ENCODE data around the gene PRDM12.
A peak's percentile ranks its signal among the peaks of the same experiment; 100 is the strongest.
"Not testable (repeated sequence)": the region's sequence is repeated elsewhere in the genome, so short reads cannot be mapped to it uniquely, and the experiment has no call there.

PRDM12 gene

GRCh38 chr9:130663977-130664250, 480 bp upstream of the PRDM12 start:
- DNase-seq (ENCODE audit: low read depth in 2 of 2): no peak

DNA sequence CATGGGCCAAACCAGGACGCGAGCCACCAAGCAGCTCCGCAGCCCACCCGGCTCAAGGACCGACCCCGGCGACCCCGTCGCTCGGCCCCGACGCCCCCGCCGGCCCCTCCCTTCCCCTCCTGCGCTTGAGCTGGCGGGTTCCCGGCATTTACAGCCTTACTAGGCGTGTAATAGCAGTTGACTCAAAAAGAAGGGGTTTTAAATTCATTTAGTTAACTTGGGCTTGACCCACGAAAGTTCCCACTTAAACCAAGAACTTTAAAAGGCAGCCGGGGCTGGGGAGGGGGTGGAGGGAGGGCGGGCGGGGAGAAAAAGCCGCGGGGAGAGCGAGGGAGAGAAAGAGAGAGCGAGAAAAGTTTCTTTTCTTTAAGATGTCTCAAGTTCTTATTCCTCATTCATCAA, 636 bp downstream of the PRDM12 start:
- no peak for DNase-seq (ENCODE audit: low read depth in 2 of 2)

DNA sequence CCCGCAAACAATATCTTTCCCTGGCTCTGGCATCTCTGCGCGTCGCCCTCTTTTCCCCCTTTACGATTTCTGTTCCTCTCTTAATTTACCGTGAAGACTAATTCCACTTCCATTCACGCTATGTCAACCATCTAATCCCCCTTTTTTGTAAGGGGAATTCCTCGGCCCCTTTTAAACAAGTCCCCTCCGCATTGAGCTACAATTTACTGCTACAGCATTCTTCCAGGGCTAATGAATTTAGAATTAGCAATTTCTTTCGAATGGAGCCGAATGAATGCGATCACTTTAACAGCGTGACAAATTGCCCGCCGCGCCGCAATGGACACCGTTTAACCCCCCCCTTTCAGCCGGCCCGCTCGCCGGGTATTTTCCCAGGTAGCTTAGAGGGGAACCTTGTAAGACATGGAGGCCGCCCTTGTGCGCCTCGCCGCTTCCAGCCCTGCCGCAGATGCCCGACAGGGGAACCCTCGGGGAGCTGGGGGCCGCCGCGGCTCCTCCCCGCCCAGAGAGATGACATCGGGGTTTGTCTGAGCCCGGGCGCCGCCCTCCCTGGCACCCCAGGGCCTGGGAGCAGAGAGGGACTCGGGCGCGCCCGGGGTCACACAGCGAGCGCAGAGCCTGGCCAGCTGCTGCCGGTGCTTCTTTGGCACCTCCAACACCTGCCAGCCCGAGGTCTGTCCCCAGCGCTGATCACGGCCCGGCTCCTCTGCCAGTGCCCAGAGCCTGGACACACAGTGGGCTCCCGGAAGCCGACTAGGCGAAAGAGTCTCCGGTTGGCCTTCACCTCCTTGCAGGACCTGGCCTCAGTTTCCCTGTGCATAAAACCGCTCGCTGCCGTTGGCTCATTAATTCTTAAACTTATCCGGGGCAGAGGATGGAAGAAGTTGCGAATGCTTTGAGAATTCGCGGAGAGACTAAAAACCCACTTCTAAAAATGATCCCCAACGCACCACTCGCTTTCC, 1.3 kb downstream of the PRDM12 start:
- DNase-seq (ENCODE audit: low read depth in 2 of 2): no peak

GRCh38 chr9:130666393-130667119, 2.2 kb downstream of the PRDM12 start:
- DNase-seq (ENCODE audit: low read depth in 2 of 2): no peak

- DNase-seq (ENCODE audit: low read depth in 2 of 2): no peak
Observed at GRCh38 chr9:130667120-130667435, 2.7 kb downstream of the PRDM12 start.

GRCh38 chr9:130668196-130668595, 3.8 kb downstream of the PRDM12 start:
- no peak for DNase-seq (ENCODE audit: low read depth in 2 of 2)

DNA sequence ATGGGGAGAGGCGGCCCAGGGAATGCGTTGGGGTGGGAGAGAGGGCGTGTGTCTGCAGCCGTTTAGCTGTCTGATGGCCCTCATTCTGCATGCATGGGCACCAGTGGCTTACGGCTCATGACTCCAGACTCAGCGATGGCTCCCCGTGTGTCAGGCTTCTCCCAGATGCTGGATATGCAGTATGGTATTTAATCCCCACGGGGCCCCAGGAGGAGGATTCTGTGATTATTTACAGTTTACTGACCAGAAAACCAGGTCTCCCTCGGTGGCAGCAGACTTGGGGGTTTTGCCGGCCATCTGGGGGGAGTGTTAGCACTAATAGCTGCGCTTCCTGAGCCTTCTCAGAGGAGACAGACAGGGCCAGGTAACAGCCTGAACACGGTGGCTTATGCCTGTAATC, 4.3 kb downstream of the PRDM12 start:
- no peak for DNase-seq (ENCODE audit: low read depth in 2 of 2)

DNA sequence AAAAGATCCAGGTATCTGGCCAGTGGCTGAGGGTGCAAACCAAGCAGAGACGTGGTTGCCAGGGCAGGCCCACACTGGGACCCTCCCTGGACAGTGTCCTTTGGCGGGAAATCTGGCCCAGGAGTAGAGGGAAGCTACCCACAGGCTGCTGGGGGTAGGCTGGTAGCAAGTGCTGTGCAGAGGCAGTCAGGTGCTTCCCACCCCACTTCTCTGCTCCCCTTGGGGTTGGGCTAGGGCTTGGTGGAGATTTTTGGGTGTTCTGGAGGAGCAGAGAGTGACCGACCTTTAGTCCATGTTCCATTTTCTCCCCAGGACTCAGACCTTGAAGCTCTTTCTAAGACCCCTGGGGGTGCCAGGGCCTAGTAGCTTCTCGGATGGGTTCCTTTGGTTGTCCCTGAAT, 5.6 kb downstream of the PRDM12 start:
- no peak for DNase-seq (ENCODE audit: low read depth in 2 of 2)

DNA sequence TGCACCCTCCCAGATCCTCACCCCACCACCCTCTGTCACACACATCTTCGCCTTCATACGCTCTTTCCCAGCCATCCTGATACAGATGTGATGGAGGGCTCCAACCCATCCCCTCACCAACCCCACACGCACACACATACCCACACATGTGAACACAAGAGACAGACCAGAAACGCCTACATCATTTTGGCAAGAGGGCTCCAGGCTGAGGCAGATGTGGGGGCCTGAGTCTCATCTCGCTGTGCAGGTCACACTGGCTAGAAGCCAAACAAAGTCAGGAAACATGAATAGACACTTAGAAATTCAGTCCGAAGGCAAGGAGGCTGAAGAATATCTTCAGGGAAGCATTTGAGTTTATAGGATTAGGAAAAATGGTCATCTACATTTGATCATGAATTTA, 6.2 kb downstream of the PRDM12 start:
- no peak for DNase-seq (ENCODE audit: low read depth in 2 of 2)

- DNase-seq (ENCODE audit: low read depth in 2 of 2): no peak
Observed at GRCh38 chr9:130672466-130672865, 8.1 kb downstream of the PRDM12 start.

- DNase-seq (ENCODE audit: low read depth in 2 of 2): no peak
Observed at GRCh38 chr9:130672933-130673615, 8.7 kb downstream of the PRDM12 start.

GRCh38 chr9:130675396-130675795, 11.0 kb downstream of the PRDM12 start:
- no peak for DNase-seq (ENCODE audit: low read depth in 2 of 2)

DNA sequence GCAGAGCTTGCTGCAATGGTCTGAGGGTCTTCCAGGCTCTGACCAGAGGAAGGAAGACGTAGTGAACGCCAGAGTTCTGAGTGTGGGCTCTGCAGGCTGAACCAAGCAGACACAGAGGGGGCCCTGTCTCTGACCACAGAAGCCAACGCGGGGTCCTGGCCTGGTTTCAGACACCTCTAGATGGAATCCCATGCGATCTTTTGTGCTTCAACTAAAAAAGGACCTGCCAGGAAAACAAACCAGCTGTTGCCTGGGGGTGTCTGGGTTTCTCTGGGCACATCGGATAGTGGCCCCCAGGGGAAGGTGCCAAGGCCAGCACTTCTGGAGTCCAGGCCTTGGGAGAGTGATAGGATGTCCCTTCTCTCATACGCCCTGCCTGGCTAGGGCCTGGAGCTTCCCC, 12.9 kb downstream of the PRDM12 start:
- no peak for DNase-seq (ENCODE audit: low read depth in 2 of 2)

- DNase-seq (ENCODE audit: low read depth in 2 of 2): peak in 1 of 2 donors; percentile 35
Observed at GRCh38 chr9:130680836-130681768, 16.7 kb downstream of the PRDM12 start.

DNA sequence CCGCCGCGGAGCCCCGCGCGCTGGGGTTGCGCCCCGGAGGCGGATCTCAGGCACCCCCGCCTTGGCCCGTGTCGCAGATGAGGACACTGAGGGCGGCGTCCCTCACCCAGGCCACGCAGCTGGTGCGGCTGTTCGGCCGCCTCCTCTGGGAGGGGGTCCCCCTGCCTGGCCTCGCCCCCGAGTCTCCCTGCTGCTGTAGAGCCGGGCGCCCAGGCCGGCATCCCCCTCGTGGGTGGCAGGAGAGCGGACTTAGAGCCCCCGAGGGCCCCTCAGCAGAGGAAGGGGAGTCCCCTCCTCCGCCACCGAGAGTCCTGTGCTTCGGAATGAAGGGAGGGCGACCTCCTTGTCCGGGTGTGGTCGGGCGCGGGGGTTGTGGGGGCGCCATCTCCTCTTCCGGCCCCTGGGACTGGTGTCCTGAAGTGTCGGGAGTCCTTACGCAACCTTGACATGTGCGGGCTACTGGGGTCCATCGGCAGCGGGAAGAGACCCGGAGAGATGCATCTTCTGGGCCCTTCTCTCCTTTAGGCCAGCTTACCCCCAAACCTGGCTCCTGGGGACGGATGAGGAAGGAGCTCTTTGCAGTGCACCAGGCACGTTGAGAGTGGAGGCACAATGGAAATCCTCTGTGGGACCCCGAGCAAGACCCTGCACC, 17.5 kb downstream of the PRDM12 start:
- no peak for DNase-seq (ENCODE audit: low read depth in 2 of 2)

DNA sequence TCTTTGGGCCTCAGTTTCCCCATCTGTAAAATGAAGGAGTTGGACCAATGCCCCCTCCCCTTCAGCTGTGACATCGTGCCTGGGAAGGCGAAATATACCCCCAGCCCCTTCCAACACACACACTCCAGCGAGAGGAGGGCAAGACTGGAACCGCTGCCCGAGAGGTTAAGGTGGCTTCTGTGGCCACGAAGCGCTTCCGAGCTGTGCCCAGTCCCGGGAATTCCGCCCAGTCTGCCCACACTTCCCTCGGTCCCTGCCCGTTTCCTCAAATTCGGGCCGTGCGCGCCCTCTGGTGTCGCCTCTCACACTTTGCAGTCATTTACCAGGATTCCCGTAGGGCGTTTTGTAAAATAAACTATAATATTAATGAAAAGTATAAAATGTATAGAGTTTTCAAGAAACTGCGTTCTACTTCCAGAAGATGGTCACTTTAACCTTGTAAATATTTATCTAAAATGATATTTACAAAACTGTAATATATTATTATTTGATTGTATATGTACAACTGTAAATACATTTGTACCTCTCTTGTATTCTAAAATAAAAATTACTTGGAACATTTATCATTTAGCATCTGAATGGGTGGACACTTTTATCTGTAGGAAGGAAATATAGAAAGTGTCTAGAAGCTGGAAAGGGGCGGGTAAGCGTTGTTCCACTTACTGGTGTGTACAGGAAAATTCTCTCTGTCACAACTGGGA, 18.2 kb downstream of the PRDM12 start:
- DNase-seq (ENCODE audit: low read depth in 2 of 2): peak; percentile 20 to 39

GRCh38 chr9:130685104-130685503, 20.7 kb downstream of the PRDM12 start:
- DNase-seq (ENCODE audit: low read depth in 2 of 2): no peak

- DNase-seq (ENCODE audit: low read depth in 2 of 2): not testable (repeated sequence)
Observed at GRCh38 chr9:130685945-130686344, 21.6 kb downstream of the PRDM12 start.

DNA sequence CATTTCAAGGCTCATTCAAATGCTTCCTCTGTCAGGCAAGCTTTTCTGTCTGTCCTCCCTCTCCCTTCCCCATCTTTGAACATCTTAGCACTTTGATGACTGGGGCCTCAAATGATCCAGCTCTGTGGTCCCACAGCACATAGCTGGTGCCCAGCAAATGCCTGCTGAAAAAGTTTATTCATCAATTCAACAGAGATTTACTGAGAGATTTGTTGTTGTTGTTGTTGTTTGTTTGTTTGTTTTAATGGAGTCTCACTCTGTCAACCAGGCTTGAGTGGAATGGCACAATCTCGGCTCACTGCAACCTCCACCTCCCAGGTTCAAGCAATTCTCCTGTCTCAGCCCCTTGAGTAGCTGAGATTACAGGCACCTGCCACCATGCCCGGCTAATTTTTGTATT, 23.2 kb downstream of the PRDM12 start:
- DNase-seq (ENCODE audit: low read depth in 2 of 2): no peak

GRCh38 chr9:130688072-130688471, 23.7 kb downstream of the PRDM12 start:
- DNase-seq (ENCODE audit: low read depth in 2 of 2): no peak

DNA sequence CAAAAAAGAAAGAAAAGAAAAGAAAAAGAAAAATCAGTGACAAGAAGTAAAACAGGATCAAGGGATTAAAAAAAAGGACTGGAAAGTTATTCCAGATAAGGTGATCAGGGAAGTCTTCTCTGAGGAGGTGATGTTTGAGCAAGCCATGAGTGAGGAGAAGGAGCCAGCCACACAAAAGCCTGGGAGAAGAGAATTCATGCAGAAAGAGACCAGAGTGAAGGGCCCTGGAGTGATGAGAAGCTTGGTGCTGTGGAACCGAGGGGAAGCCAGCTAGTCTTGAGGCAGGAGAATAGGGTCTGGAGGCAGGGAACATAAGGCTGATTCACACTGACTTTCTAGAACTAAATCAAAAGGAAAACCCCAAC, 25.2 kb downstream of the PRDM12 start:
- DNase-seq (ENCODE audit: low read depth in 2 of 2): no peak

All from stimulated activated CD4-positive, alpha-beta T cell treated with anti-CD3 and anti-CD28 coated beads, Interleukin-1b, Interleukin-23, amount 100 ng/mL, for 1 hour (primary cell).